OCI-LY1 (cell line): ENCODE results near the gene ZNF718.
"Not testable (repeated sequence)": the region's sequence is repeated elsewhere in the genome, so short reads cannot be mapped to it uniquely, and the experiment has no call there.

ENCODE experiments used
- H2AFZ ChIP-seq: fragments of 200-600 bp; sonication (generic), shearing (Covaris generic); 2 replicates; pipeline ENCODE4 v1.6.0; 2014; ENCODE audit warnings: antibody characterized with exemption, mild to moderate bottlenecking, low read length
- H3F3A ChIP-seq: fragments of 200-600 bp; sonication (generic), shearing (Covaris generic); 2 replicates; pipeline ENCODE4 v1.6.0; 2014; ENCODE audit warnings: mild to moderate bottlenecking, antibody characterized with exemption, low read length, moderate library complexity; ENCODE audit not compliant: insufficient read depth
- H3K27ac ChIP-seq: fragments of 200-600 bp; sonication (generic); 2 replicates; pipeline ENCODE4 v1.5.1; 2014; ENCODE audit warnings: low read length, mixed run types, mild to moderate bottlenecking, low read depth; ENCODE audit not compliant: poor library complexity, severe bottlenecking
- H3K27me3 ChIP-seq: fragments of 200-600 bp; sonication (generic); 2 replicates; pipeline ENCODE4 v1.6.0; 2014; ENCODE audit warnings: antibody characterized with exemption, mild to moderate bottlenecking, low read length, moderate library complexity; ENCODE audit not compliant: insufficient read depth
- H3K36me3 ChIP-seq: fragments of 200-600 bp; sonication (generic); 2 replicates; pipeline ENCODE4 v1.6.1; 2014; ENCODE audit warnings: mild to moderate bottlenecking, antibody characterized with exemption, low read length, moderate library complexity, mixed read lengths; ENCODE audit not compliant: insufficient read depth
- H3K4me1 ChIP-seq: fragments of 200-600 bp; sonication (generic); 2 replicates; pipeline ENCODE4 v1.5.1; 2014; ENCODE audit warnings: mild to moderate bottlenecking, low read length, moderate library complexity; ENCODE audit not compliant: insufficient read depth, severe bottlenecking
- H3K4me2 ChIP-seq: fragments of 200-600 bp; sonication (generic), shearing (Covaris generic); 2 replicates; pipeline ENCODE4 v1.6.1; 2014; ENCODE audit warnings: low read length
- H3K4me3 ChIP-seq: fragments of 200-600 bp; sonication (generic); 2 replicates; pipeline ENCODE4 v1.5.1; 2014; ENCODE audit warnings: low read length, low read depth, mild to moderate bottlenecking, mixed read lengths; ENCODE audit not compliant: poor library complexity, severe bottlenecking
- H3K79me2 ChIP-seq: fragments of 200-600 bp; shearing (Covaris generic); 2 replicates; pipeline ENCODE4 v1.6.1; 2016; ENCODE audit warnings: mixed run types, low read length, mixed read lengths; ENCODE audit not compliant: insufficient read depth
- H3K9ac ChIP-seq: fragments of 200-600 bp; sonication (generic), shearing (Covaris generic); 2 replicates; pipeline ENCODE4 v1.6.1; 2014; ENCODE audit warnings: mild to moderate bottlenecking, low read length, mixed read lengths
- H3K9me2 ChIP-seq: fragments of 200-600 bp; sonication (generic), shearing (Covaris generic); 2 replicates; pipeline ENCODE4 v1.6.1; 2014; ENCODE audit warnings: low read depth, mild to moderate bottlenecking, low read length, mixed read lengths
- H3K9me3 ChIP-seq: fragments of 200-600 bp; shearing (Covaris generic); 2 replicates; pipeline ENCODE4 v1.6.1; 2014; ENCODE audit warnings: low read length, mixed read lengths
- H4K20me1 ChIP-seq: fragments of 200-600 bp; sonication (generic), shearing (Covaris generic); 2 replicates; pipeline ENCODE4 v1.6.0; 2016; ENCODE audit warnings: mild to moderate bottlenecking, low read length; ENCODE audit not compliant: insufficient read depth
- EZH2 ChIP-seq: fragments of 200-600 bp; sonication (generic), shearing (Covaris generic); IDR thresholded peaks from 2 replicates; pipeline ENCODE4 v1.8.0; 2017; ENCODE audit warnings: borderline replicate concordance, mixed run types, mild to moderate bottlenecking, antibody characterized with exemption, low read length, moderate library complexity, mixed read lengths
- TF ChIP-seq, protein P1 (sequence below): fragments of 200-600 bp; sonication (generic), shearing (Covaris generic); IDR thresholded peaks from 2 replicates; pipeline ENCODE4 v1.5.1; 2017; ENCODE audit warnings: mild to moderate bottlenecking, antibody characterized with exemption, low read length, moderate library complexity, mixed read lengths

ZNF718 gene

DNA sequence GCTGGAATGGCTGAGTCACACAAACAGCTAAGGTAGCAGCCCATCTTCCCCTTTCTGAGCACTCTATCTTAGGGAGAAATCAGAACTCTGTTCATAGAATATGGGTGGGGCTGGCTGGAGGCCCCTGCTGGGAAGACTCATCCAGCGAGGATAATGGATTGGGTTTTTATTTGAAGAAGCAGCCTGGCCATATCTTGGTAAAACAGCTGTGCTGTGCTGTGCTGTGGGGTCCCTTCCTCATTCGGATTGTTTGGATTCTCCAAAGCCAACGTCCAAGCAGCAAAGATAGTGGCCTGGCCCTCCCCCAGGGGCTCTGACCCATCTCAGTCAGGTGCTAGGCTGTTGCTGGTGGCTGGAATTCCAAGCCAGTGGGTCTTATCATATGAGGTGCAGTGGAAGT, 63.8 kb downstream of the ZNF718 start:
- Histone ChIP-seq H3K36me3 (no peaks in the 10 kb centered on the region), H3K4me2 (no peak overlapping the region), H3K9me3 (no peaks in the 10 kb centered on the region), H3K4me3 (no peak overlapping the region), H3K27me3 (no peaks in the 10 kb centered on the region), H3K4me1 (no peaks in the 10 kb centered on the region), H3K27ac (no peak overlapping the region), H3F3A (no peaks in the 10 kb centered on the region), H3K9ac (no peak overlapping the region), H4K20me1 (no peaks in the 10 kb centered on the region), H2AFZ (no peak overlapping the region), H3K9me2 (no peaks in the 10 kb centered on the region), H3K79me2 (no peaks in the 10 kb centered on the region)
- TF ChIP-seq, protein P1, sequence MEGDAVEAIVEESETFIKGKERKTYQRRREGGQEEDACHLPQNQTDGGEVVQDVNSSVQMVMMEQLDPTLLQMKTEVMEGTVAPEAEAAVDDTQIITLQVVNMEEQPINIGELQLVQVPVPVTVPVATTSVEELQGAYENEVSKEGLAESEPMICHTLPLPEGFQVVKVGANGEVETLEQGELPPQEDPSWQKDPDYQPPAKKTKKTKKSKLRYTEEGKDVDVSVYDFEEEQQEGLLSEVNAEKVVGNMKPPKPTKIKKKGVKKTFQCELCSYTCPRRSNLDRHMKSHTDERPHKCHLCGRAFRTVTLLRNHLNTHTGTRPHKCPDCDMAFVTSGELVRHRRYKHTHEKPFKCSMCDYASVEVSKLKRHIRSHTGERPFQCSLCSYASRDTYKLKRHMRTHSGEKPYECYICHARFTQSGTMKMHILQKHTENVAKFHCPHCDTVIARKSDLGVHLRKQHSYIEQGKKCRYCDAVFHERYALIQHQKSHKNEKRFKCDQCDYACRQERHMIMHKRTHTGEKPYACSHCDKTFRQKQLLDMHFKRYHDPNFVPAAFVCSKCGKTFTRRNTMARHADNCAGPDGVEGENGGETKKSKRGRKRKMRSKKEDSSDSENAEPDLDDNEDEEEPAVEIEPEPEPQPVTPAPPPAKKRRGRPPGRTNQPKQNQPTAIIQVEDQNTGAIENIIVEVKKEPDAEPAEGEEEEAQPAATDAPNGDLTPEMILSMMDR: no peak
- no peak for TF ChIP-seq EZH2

DNA sequence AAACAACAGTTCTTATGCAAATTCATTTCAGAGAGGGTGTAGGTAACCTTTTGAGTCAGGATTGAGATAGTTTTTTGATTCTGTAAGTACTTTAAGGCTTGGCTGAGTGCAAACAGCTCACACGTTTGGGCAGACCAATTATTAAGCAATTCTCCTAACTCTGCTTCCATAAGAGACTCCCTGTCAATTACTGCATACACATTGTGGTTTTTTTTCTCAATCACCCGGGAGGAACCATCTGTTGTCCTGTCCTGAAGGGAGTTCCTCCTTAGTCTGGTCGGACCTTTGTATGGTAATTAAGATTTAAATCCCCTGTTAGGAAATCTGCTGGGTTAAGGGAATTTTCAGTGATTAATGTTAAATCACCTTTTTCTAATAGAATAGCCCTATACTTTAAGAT, 70.9 kb downstream of the ZNF718 start:
- H3K79me2 ChIP-seq, H3K9ac ChIP-seq, H3K9me2 ChIP-seq, H4K20me1 ChIP-seq, H3K9me3 ChIP-seq, H2AFZ ChIP-seq, H3F3A ChIP-seq, H3K27me3 ChIP-seq, H3K36me3 ChIP-seq, H3K27ac ChIP-seq, H3K4me3 ChIP-seq, H3K4me1 ChIP-seq, H3K4me2 ChIP-seq: not testable (repeated sequence)

DNA sequence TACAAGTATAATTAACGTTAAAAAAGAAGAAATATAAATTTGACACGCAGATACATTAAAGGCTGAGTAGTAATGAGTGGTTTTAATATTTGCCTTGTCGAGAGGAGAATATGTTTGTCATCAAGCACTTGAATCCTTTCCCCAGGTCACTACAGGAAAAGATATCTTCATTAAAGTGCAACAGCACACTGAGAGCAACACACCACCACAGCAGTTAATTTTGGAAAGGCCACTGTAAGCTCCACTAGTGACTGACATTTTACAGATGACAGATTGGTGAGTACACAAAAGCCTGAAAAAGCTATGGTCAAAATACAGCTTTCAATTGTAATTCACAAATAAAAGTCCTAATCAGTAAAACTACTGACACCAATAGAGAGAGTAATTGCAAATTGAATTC, 76.6 kb downstream of the ZNF718 start:
- no peaks in the 10 kb centered on the region for H4K20me1 ChIP-seq
- H2AFZ ChIP-seq: no peak overlapping the region
- TF ChIP-seq, protein P1: no peak
- TF ChIP-seq EZH2: no peak
- H3K9me2 ChIP-seq: no peaks in the 10 kb centered on the region
- H3K79me2 ChIP-seq: no peaks in the 10 kb centered on the region
- no peaks in the 10 kb centered on the region for H3K36me3 ChIP-seq
- H3K4me3 ChIP-seq: no peak overlapping the region
- H3K4me1 ChIP-seq: no peaks in the 10 kb centered on the region
- H3K9me3 ChIP-seq: no peaks in the 10 kb centered on the region
- H3F3A ChIP-seq: no peaks in the 10 kb centered on the region
- H3K4me2 ChIP-seq: no peak overlapping the region
- H3K27ac ChIP-seq: no peak overlapping the region
- H3K9ac ChIP-seq: no peak overlapping the region
- no peaks in the 10 kb centered on the region for H3K27me3 ChIP-seq

DNA sequence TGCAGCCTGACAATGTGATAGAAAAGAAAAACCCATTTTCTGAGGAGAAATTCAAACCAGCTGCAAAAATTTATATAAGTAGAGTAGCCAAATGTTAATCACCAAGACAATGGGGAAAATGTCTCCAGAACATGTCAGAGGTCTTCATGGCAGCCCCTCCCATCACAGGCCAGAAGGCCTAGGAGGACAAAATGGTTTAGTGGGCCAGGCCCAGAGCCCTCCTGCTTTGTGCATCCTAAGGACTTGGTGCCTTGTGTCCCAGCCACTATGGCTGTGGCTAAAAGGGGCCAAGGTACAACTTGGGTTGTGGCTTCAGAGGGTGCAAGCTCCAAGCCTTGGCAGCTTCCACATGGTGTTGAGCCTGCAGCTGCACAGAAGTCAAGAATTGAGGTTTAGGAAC, 78.5 kb downstream of the ZNF718 start:
- not testable (repeated sequence) for H3K27ac ChIP-seq, H3K27me3 ChIP-seq, H4K20me1 ChIP-seq, H3F3A ChIP-seq, H3K9ac ChIP-seq, H3K79me2 ChIP-seq, H2AFZ ChIP-seq, H3K4me3 ChIP-seq, H3K9me3 ChIP-seq, H3K4me2 ChIP-seq, H3K36me3 ChIP-seq, H3K9me2 ChIP-seq, H3K4me1 ChIP-seq
